GM19238 (cell line): Measurements from ENCODE around the gene FBXL7.

Experiments
- DNase-seq: peaks from one replicate; pipeline ENCODE4 v3.0.0; 2011; ENCODE audit warnings: low spot score; ENCODE audit not compliant: insufficient read length

Gene FBXL7

GRCh38 chr5:15655683-15656082, 155.7 kb downstream of the FBXL7 start:
- DNase-seq: no peak

- DNase-seq: no peak
Measured at GRCh38 chr5:15664961-15665360, 165.0 kb downstream of the FBXL7 start.

- DNase-seq: no peak
Measured at GRCh38 chr5:15669826-15670225, 169.8 kb downstream of the FBXL7 start.

- no peak for DNase-seq
Measured at GRCh38 chr5:15674716-15675115, 174.7 kb downstream of the FBXL7 start.

- no peak for DNase-seq
Measured at GRCh38 chr5:15676591-15676990, 176.6 kb downstream of the FBXL7 start.

- DNase-seq: no peak
Measured at GRCh38 chr5:15679161-15679560, 179.2 kb downstream of the FBXL7 start.

- DNase-seq: no peak
Measured at GRCh38 chr5:15680455-15680854, 180.5 kb downstream of the FBXL7 start.

GRCh38 chr5:15682122-15682521, 182.1 kb downstream of the FBXL7 start:
- no peak for DNase-seq

- DNase-seq: no peak
Measured at GRCh38 chr5:15682566-15682965, 182.6 kb downstream of the FBXL7 start.

- DNase-seq: no peak
Measured at GRCh38 chr5:15683332-15683731, 183.4 kb downstream of the FBXL7 start.

GRCh38 chr5:15687401-15687800, 187.4 kb downstream of the FBXL7 start:
- no peak for DNase-seq

GRCh38 chr5:15689836-15690235, 189.9 kb downstream of the FBXL7 start:
- no peak for DNase-seq

GRCh38 chr5:15690611-15691010, 190.6 kb downstream of the FBXL7 start:
- no peak for DNase-seq

GRCh38 chr5:15691521-15691920, 191.5 kb downstream of the FBXL7 start:
- no peak for DNase-seq

GRCh38 chr5:15692706-15693381, 192.9 kb downstream of the FBXL7 start:
- DNase-seq: no peak

- DNase-seq: no peak
Measured at GRCh38 chr5:15693382-15693728, 193.4 kb downstream of the FBXL7 start.

- no peak for DNase-seq
Measured at GRCh38 chr5:15693933-15694332, 194.0 kb downstream of the FBXL7 start.

GRCh38 chr5:15694696-15695214, 194.8 kb downstream of the FBXL7 start:
- no peak for DNase-seq

- DNase-seq: no peak
Measured at GRCh38 chr5:15695215-15695731, 195.3 kb downstream of the FBXL7 start.

GRCh38 chr5:15700373-15700772, 200.4 kb downstream of the FBXL7 start:
- no peak for DNase-seq

- DNase-seq: no peak
Measured at GRCh38 chr5:15702102-15702501, 202.1 kb downstream of the FBXL7 start.

- DNase-seq: no peak
Measured at GRCh38 chr5:15703901-15704300, 203.9 kb downstream of the FBXL7 start.

- DNase-seq: no peak
Measured at GRCh38 chr5:15704397-15704947, 204.5 kb downstream of the FBXL7 start.
